ENCODE measurements around the gene SYNCRIP. TPM values are rescaled to one million over a fixed set of nuclear protein-coding genes. Genes with fewer than 3 reads are reported as not detected.

The SYNCRIP gene

Small RNA genes lying within 50 kb of the gene (small RNA-seq; reads per million reads assigned to genes)
- gene SNORD50B (ENCODE audit: low read depth): not detected
